ENCODE measurements around the gene IREB2.
"Not testable (repeated sequence)": the region's sequence is repeated elsewhere in the genome, so short reads cannot be mapped to it uniquely, and the experiment has no call there.

The IREB2 gene

DNA sequence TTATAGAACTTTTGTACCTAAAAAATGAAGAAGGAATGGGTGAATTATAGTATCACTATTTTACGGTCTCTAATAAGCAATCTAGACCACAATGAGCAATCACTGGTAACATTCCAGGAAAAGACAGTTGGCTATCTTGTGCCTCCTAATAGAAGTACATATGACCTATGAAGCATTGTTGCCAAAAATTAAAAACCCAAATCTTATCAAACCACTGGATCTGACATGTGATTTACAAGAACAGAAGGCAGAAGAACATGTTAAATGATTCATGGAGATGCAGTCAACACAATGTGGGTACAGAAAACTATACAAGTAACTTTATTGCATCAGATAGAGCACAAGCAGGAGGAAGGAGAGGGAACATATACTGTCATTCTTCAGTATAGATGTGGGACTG lies 54.9 kb downstream of the IREB2 start:
- DNase-seq: no peak

DNA sequence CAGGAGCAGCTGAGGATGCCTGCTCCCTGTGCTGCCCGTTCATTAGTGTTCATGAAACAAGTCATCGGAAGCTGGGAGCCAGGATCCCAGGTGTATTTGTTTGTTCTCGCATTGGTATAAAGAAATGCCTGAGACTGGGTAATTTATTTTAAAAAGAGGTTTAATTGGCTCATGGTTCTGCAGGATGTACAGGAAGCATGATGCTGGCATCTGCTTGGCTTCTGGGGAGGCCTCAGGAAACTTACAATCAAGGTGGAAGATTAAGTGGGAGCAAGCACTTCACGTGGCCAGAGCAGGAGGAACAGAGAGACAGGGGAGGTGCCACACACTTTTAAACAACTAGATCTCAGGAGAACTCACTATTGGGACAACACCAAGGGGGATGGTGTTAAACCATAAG lies 63.8 kb downstream of the IREB2 start:
- DNase-seq: no peak

DNA sequence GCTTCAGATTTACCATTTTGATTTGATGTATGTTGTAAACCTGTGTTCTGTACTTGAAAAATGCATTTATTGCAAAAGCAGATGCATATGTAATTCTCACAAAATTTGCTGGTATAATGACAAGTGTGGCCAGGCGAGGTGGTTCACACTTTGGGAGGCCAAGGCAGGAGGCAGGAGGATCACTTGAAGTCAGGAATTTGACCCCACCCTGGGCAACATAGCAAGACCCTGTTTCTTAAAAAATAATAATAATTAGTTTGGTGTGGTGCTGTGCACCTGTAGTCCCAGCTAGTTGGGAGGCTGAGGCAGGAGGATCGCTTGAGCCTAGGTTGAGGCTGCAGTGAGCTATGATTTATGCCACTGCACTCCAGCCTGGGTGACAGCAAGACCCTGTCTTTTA lies 64.6 kb downstream of the IREB2 start:
- no peak for DNase-seq

DNA sequence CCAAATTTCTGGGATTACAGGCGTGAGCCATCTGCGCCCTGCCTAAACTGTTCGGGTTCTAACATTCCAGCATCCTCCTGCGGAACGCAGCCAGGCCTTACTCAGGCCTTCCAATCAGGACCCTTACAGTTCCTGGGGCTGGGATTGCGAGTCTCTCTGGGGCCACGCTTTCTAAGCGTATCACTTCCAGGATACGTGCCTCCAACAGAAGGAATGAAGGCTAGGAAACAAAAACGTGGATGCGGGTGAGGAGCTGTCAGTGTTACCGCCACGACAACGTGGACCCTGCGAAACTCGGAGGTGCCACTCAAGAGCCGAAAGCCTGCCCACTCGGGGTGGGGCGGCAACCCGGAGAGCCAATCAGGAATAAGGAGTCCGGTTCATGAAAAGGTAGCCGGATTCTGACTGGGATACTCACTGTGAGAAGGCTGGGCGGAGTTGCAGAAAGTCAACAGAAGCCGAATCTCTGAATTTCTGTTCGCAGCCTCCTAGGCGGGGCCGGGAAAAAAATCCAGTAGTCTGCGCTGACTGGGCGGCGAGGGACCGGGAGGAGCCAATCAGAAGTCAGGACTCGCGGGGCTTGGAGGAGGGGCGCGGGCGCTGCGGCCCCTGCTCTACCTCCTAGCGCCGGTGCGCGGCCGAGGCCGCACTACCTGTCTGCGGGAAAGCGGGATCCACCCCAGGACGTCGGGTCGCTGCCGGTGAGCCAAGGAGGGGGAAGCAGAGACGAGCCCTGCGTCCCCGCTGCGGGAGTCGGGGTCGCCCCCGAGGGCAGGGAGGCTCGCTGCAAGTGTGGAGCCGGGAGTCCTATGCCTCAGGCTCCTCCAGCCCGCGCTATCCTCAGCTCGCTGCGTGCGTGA lies 69.2 kb downstream of the IREB2 start, which contains the start of gene HYKK:
HYKK (plus strand) TSS at position 607 of the 860 bp plus-strand sequence. CDS start 5,512 bp downstream, outside the sequence.
- DNase-seq: peak; percentile 84

DNA sequence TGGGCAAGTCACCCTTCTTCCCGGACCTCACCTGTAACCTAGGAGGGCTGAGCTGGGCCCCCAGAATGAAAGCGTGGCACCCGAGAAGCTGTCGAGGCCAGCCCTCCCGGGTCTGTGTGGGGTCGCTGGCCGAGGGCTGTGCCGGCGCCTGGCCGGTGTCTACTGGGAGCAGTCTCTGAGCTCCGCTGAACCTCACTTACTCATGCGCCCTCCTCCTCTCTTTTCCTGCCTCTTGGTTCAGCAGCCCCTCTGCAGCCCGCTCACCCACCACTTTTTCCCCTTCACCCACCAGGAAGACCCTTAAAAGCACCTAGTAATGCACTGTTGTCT lies 69.8 kb downstream of the IREB2 start:
- DNase-seq: no peak

DNA sequence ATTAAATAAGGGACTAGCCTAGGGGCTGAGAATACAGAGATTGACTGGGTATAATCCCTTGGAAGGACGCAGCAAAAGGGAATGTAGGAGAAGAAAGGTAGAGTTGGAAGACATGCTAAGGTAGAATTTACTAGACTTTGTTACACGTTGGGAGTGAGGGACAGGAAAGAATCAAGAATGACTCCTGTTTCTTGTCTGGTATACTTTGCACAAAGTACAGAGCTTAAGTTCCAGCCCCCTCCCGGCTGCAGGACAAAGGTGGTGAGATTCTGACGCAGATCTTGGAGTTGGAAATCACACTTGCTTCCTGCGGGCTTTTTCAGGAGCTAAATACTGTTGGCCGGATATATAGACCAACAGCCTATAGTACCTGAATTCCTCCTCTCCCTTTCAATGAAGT lies 70.3 kb downstream of the IREB2 start:
- DNase-seq: no peak

DNA sequence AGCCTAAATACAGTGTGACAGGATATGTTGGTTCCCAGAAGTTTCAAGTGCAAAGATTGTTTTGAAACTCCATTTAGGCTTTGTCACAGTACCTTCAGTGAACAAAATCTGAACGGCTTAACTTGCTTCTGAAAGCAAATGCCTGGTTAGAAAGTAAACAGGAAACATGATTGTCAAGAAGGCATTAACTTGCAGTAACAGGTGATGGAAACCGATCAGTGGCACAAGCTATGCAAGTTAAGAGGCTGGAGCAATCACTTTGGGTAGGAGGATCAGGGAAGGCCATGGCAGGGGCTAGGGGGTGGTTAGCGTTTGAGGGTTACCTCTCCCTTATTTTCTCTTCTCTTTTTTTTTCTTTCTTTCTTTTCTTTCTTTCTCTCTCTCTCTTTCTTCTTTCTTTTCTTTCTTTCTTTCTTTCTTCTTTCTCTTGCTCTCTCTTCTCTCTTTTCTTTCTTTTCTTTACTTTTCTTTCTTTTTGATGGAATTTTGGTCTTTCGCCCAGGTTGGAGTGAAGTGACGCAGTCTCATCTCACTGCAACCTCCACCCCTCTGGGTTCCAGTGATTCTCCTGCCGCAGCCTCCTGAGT lies 71.8 kb downstream of the IREB2 start:
- DNase-seq: no peak

DNA sequence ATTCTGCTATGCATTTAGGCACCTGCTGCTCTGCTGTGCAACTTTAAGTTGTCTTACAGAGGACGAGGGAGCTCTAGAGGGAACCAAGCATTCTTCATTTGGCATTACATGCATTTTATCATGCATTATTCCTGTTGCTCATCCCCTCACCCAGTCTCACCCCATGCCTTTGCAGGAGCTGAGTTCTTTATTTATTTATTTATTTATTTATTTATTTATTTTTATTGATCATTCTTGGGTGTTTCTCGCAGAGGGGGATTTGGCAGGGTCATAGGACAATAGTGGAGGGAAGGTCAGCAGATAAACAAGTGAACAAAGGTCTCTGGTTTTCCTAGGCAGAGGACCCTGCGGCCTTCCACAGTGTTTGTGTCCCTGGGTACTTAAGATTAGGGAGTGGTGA lies 82.0 kb downstream of the IREB2 start:
- DNase-seq: not testable (repeated sequence)

DNA sequence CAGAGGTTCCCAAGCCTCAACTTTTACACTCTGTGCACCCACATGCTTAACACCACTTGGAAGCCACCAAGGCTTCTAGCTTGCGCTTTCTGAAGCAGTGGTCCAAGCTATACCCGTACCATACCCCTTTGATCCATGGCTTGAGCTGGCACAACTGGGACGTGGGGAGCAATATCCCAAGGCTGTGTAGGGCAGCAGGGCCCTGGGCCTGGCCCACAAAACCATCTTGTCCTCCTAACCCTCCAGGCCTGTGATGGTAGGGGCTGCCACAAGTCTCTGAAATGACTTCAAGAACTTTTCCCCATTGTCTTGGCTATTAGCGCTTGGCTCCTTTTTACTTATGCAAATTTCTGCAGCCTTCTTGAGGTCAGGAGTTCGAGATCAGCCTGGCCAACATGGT lies 86.2 kb downstream of the IREB2 start:
- no peak for DNase-seq

DNA sequence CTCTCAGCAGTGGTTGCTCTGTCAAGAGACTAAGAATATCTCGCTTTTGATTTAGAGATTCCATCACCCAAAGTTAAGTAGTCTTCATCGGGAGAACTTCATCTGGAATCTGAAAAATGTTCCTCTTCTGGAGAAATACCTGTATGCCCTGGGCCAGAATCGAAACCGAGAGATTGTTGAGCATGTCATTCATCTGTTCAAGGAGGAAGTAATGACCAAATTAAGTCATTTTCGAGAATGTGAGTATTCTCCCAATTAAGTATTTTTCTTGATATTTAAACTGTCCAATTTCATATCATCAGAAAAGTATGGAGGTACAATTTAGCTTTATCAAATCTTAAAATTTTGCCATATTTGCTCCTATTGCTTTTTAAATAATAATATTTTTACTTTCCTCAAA lies 89.3 kb downstream of the IREB2 start:
- DNase-seq: no peak

DNA sequence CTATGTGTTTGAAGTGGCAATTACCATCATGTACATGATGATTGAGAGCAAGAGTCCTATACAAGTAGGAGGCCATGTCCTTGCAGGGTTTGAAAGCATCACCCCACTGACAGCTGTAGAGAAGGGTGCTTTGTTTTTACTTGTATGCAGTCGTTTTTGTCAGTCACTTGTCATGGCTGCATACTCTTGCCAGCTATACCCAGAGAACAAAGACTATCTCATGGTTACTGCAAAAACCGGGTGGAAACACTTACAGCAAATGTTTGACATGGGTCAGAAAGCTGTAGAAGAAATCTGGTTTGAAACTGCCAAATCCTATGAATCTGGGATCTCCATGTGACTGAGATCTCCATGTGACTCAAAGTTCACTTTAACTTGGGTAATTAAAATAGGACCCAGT lies 95.3 kb downstream of the IREB2 start:
- DNase-seq: no peak

DNA sequence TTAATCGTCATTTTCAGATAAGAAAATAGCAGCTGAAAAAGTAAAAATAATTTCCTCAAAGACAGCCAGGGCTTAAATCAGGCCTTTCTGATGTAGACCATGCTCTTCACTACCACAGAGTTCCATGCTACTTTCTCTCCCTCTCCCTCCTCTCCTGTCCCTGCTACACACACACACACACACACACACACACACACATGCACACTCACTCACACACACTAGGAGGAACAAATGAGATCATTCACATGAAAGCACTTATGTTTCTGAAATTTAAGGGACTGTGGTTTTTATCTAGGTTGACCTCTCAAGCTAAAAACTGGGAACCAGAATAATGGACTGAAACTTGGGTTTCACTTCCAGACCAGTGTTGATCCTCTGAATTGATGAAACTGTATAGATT lies 98.1 kb downstream of the IREB2 start:
- DNase-seq: no peak

DNA sequence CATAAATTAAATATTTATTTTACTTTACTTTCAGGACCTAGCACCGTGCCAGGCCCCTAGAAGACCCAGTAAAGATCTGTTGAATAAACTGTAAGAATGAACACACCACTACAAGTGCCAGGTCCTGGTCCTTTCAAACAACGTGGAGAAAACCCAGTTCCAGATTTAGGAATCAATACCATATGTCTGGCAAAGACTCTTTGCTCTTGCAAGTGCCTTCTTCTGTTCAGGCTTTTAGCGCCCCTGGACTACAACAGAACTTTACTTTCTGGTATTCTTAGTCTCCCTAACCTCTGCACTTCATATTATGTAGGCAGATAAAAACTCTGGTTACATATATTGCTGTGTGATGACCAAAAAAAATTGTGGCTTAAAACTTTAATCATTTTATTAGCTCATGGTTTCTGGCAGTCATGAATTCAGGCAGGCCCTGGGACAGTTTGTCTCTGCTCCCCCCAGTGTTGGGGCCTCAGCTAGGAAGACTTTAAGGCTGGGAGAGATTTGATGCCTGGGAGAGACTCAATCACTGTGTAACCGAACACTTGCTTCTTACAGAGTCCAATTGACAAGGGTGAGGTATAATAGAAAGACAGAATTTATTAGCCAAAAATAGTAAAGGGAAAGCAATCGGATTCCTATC lies 99.4 kb downstream of the IREB2 start:
- no peak for DNase-seq

DNA sequence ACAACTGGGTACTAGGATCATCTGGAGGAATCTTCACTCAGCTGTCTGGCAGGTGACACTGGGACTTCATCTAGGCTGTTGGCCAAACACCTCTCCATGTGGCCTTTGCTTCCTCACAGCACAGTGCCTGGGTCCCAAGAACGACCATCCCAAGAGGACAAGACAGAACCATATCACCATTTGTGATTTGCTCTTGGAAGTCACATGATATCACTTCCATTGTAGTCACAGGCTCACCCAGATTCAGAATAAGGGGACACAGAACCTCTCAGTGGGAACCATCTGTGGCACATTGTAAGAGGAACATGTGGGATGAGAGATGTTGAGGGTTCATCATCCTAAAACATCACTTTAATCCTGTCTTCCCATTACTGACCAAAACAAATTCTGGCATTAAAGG lies 100.3 kb downstream of the IREB2 start:
- no peak for DNase-seq

DNA sequence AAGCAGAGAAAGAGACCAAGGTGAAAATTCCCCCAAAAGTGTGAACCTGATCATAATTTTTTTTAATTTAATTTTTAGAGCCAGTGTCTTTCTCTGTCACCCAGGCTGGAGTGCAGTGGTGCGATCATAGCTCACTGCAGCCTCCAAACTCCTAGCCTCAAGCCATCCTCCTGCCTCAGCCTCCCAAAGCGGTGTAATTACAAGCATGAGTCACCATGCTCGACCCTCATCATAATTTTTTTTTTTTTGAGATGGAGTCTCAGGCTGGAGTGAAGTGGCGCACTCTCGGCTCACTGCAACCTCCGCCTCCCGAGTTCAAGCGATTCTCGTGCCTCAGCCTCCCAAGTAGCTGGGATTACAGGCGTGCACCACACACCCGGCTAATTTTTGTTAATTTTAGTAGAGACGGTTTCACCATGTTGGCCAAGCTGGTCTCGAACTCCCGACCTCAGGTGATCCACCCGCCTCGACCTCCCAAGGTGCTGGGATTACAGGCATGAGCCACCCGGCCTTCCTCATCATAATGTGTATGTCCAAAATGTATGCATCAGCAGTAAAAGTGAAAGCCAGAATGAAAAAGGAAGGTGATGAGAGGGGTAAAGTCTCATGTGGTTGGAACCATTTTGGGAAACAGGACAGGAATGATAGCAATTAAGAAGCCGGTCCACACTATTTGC lies 101.6 kb downstream of the IREB2 start:
- DNase-seq: not testable (repeated sequence)

DNA sequence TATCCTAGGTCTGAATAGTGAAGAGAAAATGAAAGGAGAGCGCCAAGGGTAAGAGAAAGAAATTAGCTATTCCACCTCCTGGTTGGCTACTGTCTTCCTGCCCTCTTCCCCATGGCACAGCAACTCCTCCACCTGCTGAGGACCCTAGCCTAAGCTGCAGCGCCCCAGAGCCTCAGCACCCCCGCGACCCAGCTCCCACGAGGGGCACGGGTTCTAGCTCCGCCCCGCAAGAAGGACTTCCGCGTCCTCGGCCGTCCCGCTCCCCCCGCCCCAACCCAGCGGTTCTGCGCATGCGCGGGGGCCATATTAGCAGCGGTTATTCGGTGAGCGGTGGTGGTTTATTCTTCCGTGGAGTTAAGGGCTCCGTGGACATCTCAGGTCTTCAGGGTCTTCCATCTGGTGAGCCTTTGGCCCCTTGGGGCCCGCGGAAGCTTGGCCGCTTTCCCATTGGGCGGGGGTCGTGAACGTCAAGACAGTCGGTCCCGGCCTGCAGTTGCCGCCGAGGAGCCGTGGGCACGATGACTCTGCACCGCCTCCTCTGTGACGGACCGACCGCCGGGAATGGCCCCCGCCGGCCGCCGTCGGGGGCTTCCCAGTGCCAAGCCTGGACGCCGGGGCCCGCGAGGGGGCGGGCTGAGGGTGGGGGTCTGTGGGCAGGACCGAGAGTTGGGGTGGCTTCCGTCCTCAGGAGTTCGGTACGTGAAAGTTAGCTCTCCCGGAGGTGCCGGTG lies 102.3 kb downstream of the IREB2 start, which contains the start of gene PSMA4:
PSMA4 (plus strand) TSS at position 304 of the 730 bp plus-strand sequence. CDS start 1,484 bp downstream, outside the sequence.
- DNase-seq: peak; percentile 85

DNA sequence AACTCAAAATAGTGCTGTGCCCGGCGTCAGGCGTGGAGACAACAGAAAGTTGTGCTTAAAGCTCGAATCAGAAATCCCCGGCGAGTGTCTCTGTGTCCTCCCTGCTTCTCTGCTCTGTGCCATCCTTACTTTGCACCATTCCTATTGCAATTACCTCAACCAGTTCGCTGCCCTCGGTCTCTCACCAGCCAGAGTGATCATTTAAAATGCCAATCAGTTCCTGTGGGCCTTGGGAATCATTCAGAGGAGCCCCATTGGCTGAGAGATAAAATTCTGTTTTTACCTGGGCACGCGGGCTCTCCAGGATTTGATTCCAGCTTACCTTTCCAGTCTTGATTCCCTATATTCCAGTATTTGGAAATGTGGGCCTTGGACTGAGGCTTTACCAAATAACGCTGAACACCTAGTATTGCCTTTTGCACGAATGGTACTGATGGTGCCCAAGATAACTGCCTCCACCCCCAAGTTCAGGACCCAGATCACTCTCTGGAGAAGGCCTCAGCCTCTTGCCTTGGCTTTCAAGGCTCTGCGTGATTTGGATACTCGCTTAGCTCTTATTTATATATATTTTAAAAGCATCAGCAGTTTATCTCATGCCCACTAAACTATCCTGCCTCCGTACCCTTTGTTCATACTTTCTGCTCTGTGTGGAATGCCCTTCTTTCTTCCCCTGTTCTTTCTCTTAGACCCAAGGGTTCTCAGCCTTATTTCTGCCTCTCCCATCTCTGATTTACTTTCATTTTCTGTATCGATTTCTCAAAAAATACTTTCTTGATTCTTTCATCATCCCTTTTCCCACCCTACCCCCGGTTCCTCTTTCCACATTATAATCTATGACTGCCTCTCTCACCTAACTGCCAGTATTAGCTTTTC lies 103.1 kb downstream of the IREB2 start:
- DNase-seq: no peak

DNA sequence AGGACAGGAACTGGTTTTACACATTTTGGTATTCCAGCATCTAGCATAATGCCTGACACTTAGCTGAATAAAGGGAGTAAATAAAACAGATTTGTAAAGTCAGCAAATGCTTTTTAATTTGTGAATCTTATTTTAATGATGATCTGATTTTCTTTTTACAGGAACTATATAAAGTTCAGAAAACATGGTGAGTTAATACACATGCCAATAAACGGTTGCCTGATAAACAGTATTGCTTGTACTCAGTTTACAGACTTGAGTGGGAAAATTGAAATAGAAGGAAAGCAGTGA lies 103.7 kb downstream of the IREB2 start:
- no peak for DNase-seq

DNA sequence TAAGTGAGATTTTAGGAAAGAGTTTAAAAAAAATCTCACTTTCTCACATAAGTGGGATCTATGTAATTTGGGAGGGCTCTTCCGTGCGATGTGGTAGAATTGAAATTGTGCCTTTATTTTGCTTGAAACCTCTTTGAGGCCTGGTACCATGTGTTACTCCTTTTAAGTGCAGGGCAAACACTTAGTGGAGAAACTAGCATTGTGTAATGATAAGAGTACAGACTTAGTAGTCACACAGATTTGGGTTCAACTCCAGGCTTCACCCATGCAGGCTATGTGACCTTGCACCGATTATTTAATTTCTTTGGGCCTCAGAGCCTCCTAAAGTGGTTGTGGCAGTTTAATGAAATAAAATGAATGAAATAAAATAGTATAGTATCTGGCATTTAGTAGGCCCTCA lies 104.6 kb downstream of the IREB2 start:
- no peak for DNase-seq

DNA sequence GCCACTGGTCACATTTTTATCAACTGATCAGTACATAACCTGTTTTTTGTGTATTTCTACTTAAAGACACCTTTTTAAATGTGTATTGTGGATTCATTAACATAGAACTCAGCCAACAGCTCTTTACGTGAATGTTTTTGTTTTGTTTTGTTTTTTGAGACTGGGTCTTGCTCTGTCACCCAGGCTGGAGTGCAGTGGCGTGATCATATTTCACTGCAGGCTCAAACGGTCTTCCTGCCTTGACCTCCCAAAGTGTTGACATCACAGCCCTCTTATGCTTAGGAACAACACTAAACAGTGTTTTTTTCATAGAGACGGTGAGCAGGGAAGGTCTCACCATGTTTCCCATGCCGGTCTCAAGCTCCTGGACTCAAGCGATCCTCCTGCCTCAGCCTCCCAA lies 112.2 kb downstream of the IREB2 start:
- no peak for DNase-seq

DNA sequence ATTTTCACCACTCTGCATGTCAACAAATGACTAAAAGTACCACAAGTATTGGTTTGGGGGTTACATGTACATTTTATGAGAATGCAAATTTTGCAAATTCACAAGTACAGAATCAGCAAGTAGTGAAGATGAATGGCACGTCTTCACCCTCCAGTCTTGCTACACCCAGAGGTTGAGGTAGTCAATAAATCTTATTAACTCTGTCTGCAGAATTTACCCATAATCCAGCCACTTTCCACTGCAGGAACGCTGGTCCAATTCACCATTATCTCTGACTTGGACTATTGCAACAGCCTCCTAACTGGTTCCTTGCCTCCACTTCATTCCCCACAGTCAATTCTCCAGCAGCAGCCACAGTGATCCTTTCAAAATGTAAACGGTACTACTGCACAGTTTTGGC lies 112.8 kb downstream of the IREB2 start:
- DNase-seq: no peak

Data from GDM1 (cell line).